HCT116 (cell line): ENCODE measurements around the gene CBR1. TPM values are rescaled to one million over a fixed set of nuclear protein-coding genes. Genes with fewer than 3 reads are reported as not detected.

Source experiments
- ATAC-seq: fragments of 200-7000 bp; cut with Tn5 transposase; 2 replicates; pipeline ENCODE4 v1.9.1; 2020; ENCODE audit warnings: mild to moderate bottlenecking, moderate library complexity
- BruUV-seq: library from RNA; stranded (reverse); fragments of 400-500 nt; replicated peaks from 2 replicates; lab custom pipeline; 2021; lab: Mats Ljungman, UMichigan
- CTCF ChIA-PET: fragments of 300-600 bp; sonication (Branson Sonifier 250); formaldehyde crosslinking; loops from one replicate; lab custom pipeline; 2021; ENCODE audit warnings: antibody characterized with exemption; lab: Charles Lee
- POLR2A ChIA-PET: fragments of 300-600, 350-600 bp; sonication (Branson Sonifier 250); formaldehyde crosslinking; loops from one replicate; lab custom pipeline; 2021; ENCODE audit warnings: antibody characterized with exemption; lab: Charles Lee
- RAD21 ChIA-PET, 2 experiments: fragments of 300-600 bp; sonication (Branson Sonifier 250); formaldehyde crosslinking; loops; one replicate each; lab custom pipeline; 2023; ENCODE audit warnings: low total read pairs in 2 of 2; ENCODE audit not compliant: uncharacterized antibody in 2 of 2, unreplicated experiment in 2 of 2, low non-redundant PET in 1 of 2; lab: Charles Lee
- DNase-seq: peaks from one replicate; pipeline ENCODE4 v3.0.0-alpha.2; 2010; ENCODE audit warnings: low read depth, low spot score
- H2AFZ ChIP-seq: fragments of 200-600 bp; shearing (Covaris generic), sonication (generic); 2 replicates; pipeline ENCODE4 v1.6.1; 2017; ENCODE audit warnings: low read depth, mixed run types, mixed read lengths, antibody characterized with exemption, low read length; ENCODE audit not compliant: poor library complexity, severe bottlenecking
- H3K27ac ChIP-seq: 2 replicates; pipeline ENCODE4 v1.5.1; 2012; ENCODE audit warnings: low read depth, low read length
- H3K27me3 ChIP-seq: fragments of 200-600 bp; sonication (generic); 2 replicates; pipeline ENCODE4 v1.6.1; 2016; ENCODE audit warnings: mixed run types, low read length, mixed read lengths; ENCODE audit not compliant: insufficient read depth
- H3K36me3 ChIP-seq, 2 experiments: fragments of 200-500 bp in 1 of 2; fragments of 200-600 bp in 1 of 2; sonication (Bioruptor generic) in 1 of 2; sonication (generic) in 1 of 2; 2 replicates each; pipeline versions ENCODE4 v1.5.1 to v1.6.1; 2014 to 2016; ENCODE audit warnings: low read length in 2 of 2, inconsistent platforms in 1 of 2, mixed read lengths in 1 of 2, mixed run types in 1 of 2; ENCODE audit not compliant: insufficient read depth in 2 of 2, control insufficient read depth in 1 of 2
- H3K4me1 ChIP-seq, 2 experiments: fragments of 200-600 bp in 1 of 2; sonication (generic) in 1 of 2; 2 replicates each; pipeline versions ENCODE4 v1.5.1 to v1.6.1; 2012 to 2017; ENCODE audit warnings: low read length in 2 of 2, inconsistent platforms in 1 of 2, mild to moderate bottlenecking in 1 of 2, mixed read lengths in 1 of 2, mixed run types in 1 of 2, moderate library complexity in 1 of 2; ENCODE audit not compliant: insufficient read depth in 2 of 2, control insufficient read depth in 1 of 2
- H3K4me2 ChIP-seq: fragments of 200-600 bp; sonication (generic); 2 replicates; pipeline ENCODE4 v1.6.1; 2017; ENCODE audit warnings: mixed run types, low read length, mixed read lengths
- H3K4me3 ChIP-seq, 2 experiments: fragments of 200-600 bp in 1 of 2; sonication (generic) in 1 of 2; replicated peaks in 1 of 2; 2 replicates each; pipeline ENCODE4 v1.5.1; 2011 to 2016; ENCODE audit warnings: low read length in 2 of 2, control low read depth in 1 of 2, low read depth in 1 of 2, mild to moderate bottlenecking in 1 of 2, mixed read lengths in 1 of 2, mixed run types in 1 of 2
- H3K79me2 ChIP-seq: fragments of 200-600 bp; sonication (generic); 2 replicates; pipeline ENCODE4 v1.6.1; 2017; ENCODE audit warnings: mild to moderate bottlenecking, mixed run types, low read length, moderate library complexity, mixed read lengths; ENCODE audit not compliant: insufficient read depth
- H3K9ac ChIP-seq: fragments of 200-600 bp; sonication (generic); 2 replicates; pipeline ENCODE4 v1.6.1; 2016; ENCODE audit warnings: low read length, mixed read lengths
- H3K9me2 ChIP-seq: fragments of 200-600 bp; sonication (generic), shearing (Covaris generic); 2 replicates; pipeline ENCODE4 v1.6.1; 2017; ENCODE audit warnings: mixed run types, mild to moderate bottlenecking, moderate library complexity; ENCODE audit not compliant: insufficient read depth
- H3K9me3 ChIP-seq, 2 experiments: fragments of 200-500 bp in 1 of 2; fragments of 200-600 bp in 1 of 2; sonication (Bioruptor generic) in 1 of 2; sonication (generic) in 1 of 2; 2 replicates each; pipeline ENCODE4 v1.6.1; 2014 to 2017; ENCODE audit warnings: low read length in 2 of 2, mixed read lengths in 2 of 2, inconsistent platforms in 1 of 2, low read depth in 1 of 2, mild to moderate bottlenecking in 1 of 2, mixed run types in 1 of 2, moderate library complexity in 1 of 2; ENCODE audit not compliant: control insufficient read depth in 1 of 2, insufficient read depth in 1 of 2
- H4K20me1 ChIP-seq: fragments of 200-600 bp; sonication (generic), shearing (Covaris generic); 2 replicates; pipeline ENCODE4 v1.6.1; 2017; ENCODE audit warnings: mixed run types, mild to moderate bottlenecking, moderate library complexity; ENCODE audit not compliant: insufficient read depth
- EGR1 ChIP-seq: IDR thresholded peaks from 2 replicates; pipeline ENCODE4 v1.6.1; 2012; ENCODE audit warnings: low read depth
- ELF1 ChIP-seq: IDR thresholded peaks from 2 replicates; pipeline ENCODE4 v1.6.1; 2012; ENCODE audit warnings: low read depth, borderline replicate concordance
- EZH2 ChIP-seq: fragments of 200-600 bp; sonication (generic); IDR thresholded peaks from 2 replicates; pipeline ENCODE4 v1.6.1; 2017; ENCODE audit warnings: antibody characterized with exemption, mixed run types
- EZH2phosphoT487 ChIP-seq: fragments of 200-600 bp; IDR thresholded peaks from 2 replicates; pipeline ENCODE4 v1.6.1; 2018; ENCODE audit warnings: antibody characterized with exemption, borderline replicate concordance
- FOSL1 ChIP-seq: IDR thresholded peaks from 2 replicates; pipeline ENCODE4 v1.6.1; 2012; ENCODE audit warnings: low read depth
- POLR2AphosphoS5 ChIP-seq: IDR thresholded peaks from 2 replicates; pipeline ENCODE4 v1.6.1; 2011; ENCODE audit warnings: mild to moderate bottlenecking, low read depth, low read length, moderate library complexity
- RAD21 ChIP-seq: IDR thresholded peaks from 2 replicates; pipeline ENCODE4 v1.6.1; 2012; ENCODE audit warnings: low read depth, mild to moderate bottlenecking
- SIN3A ChIP-seq: IDR thresholded peaks from 2 replicates; pipeline ENCODE4 v1.6.1; 2012; ENCODE audit warnings: low read depth
- YY1 ChIP-seq: IDR thresholded peaks from 2 replicates; pipeline ENCODE4 v1.6.1; 2011; ENCODE audit warnings: low read length, low read depth, moderate library complexity, mild to moderate bottlenecking; ENCODE audit not compliant: insufficient replicate concordance; ENCODE audit errors: extremely low read depth
- ZFX ChIP-seq: fragments of 450-650 bp; IDR thresholded peaks from 2 replicates; pipeline ENCODE4 v1.6.1; 2017
- intact Hi-C: fragments of 100-400 bp; cut with micrococcal nuclease; formaldehyde crosslinking; loops from 2 replicates; pipeline ENCODE4 v1.10.0; 2022
- total RNA-seq: library from RNA; stranded (reverse); gene quantifications from one replicate; pipeline ENCODE4 v1.2.1, GENCODE V29; 2021; ENCODE audit not compliant: unreplicated experiment
- TF ChIP-seq, protein P1 (sequence below), 3 experiments: fragments of 200-600 bp in 1 of 3; sonication (generic) in 1 of 3; IDR thresholded peaks in 2 of 3; conservative IDR thresholded peaks in 1 of 3; 2 replicates each; pipeline ENCODE4 v1.5.1; 2012 to 2017; ENCODE audit warnings: low read depth in 2 of 3, low read length in 2 of 3, antibody characterized with exemption in 1 of 3, borderline replicate concordance in 1 of 3, control low read depth in 1 of 3, mild to moderate bottlenecking in 1 of 3, mixed read lengths in 1 of 3, mixed run types in 1 of 3, moderate library complexity in 1 of 3; ENCODE audit not compliant: insufficient read depth in 1 of 3
- TF ChIP-seq, protein P2 (sequence below): IDR thresholded peaks from 2 replicates; pipeline ENCODE4 v1.6.1; 2012; ENCODE audit warnings: low read depth
- TF ChIP-seq, protein P3 (sequence below): IDR thresholded peaks from 2 replicates; pipeline ENCODE4 v1.6.1; 2011; ENCODE audit warnings: mild to moderate bottlenecking, low read length, moderate library complexity; ENCODE audit not compliant: insufficient replicate concordance; ENCODE audit errors: extremely low read depth

Gene CBR1
- total RNA-seq, 1 experiment from 2014 or later: 0.91 TPM

DNA sequence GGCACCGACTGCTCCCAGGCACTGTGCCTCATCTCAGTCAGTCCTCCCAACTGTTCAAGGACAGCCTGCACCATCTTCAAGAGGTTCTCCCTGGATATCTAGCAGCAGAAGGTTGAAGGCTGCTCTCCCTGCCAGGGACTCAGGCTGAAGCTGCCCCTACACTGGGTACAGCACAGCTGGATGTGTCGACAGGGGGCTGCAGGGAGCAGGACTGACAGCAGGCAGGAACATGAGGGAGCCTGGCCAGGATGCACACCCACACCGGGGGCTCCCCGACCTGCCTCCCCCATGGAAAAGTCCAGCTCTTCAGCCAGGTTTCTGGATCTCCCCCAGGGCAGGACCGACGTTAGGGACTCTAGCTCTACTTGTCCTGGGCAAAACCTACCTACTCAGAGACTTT, 30.0 kb upstream of the CBR1 start:
- Histone ChIP-seq H2AFZ (no peak overlapping the region), H3K79me2 (no peaks in the 10 kb centered on the region), H3K9me2 (no peaks in the 10 kb centered on the region), H3K9ac (no peak overlapping the region), H3K27me3 (no peaks in the 10 kb centered on the region), H3K4me1 (no peaks in the 10 kb centered on the region), H3K4me2 (no peak overlapping the region)
- intact Hi-C loops: no loop called here
- ChIA-PET POLR2A (no interaction called here), CTCF (no interaction called here), RAD21 (no interaction called here)
- no peak for DNase-seq
- no TSS peak for BruUV-seq
- no peak for ATAC-seq
- TF ChIP-seq EZH2: no peak
- TF ChIP-seq, all 23 proteins: peak for 0
- H3K27ac ChIP-seq: no peak overlapping the region
- H4K20me1 ChIP-seq: no peaks in the 10 kb centered on the region
- H3K4me3 ChIP-seq: no peak overlapping the region
- H3K9me3 ChIP-seq: no peaks in the 10 kb centered on the region
- H3K36me3 ChIP-seq: peaks cover 30 to 33% of the 10 kb centered on the region in 2 experiments; a peak in 3 of 4 replicates

DNA sequence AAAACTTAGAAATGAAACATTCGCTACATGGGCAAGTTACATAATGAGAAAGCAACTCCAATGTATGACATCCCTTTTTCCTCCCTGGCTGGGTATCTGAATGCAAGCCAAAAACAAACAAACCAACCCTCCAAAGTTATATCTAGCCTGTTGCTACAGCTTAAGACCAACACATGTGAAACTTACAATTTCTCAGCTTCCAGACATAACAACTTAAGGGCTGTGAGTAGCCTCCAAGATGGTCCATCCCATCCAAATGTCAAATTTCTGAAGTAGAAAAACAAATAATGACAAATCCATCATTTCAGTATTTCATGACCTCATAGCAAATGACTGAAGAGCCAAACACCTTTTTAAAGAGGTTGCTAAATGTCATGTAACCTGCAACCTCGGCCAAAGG, 29.4 kb upstream of the CBR1 start:
- H3K9me3 ChIP-seq: no peaks in the 10 kb centered on the region
- intact Hi-C loops: no loop called here
- peaks cover 33 to 38% of the 10 kb centered on the region in 2 experiments; a peak in 3 of 4 replicates for H3K36me3 ChIP-seq
- no peaks in the 10 kb centered on the region for H3K27me3 ChIP-seq
- H3K79me2 ChIP-seq: no peaks in the 10 kb centered on the region
- ChIA-PET POLR2A (no interaction called here), CTCF (no interaction called here), RAD21 (no interaction called here)
- H4K20me1 ChIP-seq: no peaks in the 10 kb centered on the region
- no peak overlapping the region for H3K27ac ChIP-seq
- H2AFZ ChIP-seq: no peak overlapping the region
- BruUV-seq: no TSS peak
- no peaks in the 10 kb centered on the region for H3K4me1 ChIP-seq
- DNase-seq: no peak
- no peak overlapping the region for H3K4me3 ChIP-seq
- ATAC-seq: no peak
- no peaks in the 10 kb centered on the region for H3K9me2 ChIP-seq
- no peak overlapping the region for H3K9ac ChIP-seq
- no peak overlapping the region for H3K4me2 ChIP-seq
- TF ChIP-seq EGR1 (no peak), POLR2AphosphoS5 (no peak), EZH2phosphoT487 (no peak), SIN3A (no peak), ZFX (no peak), RAD21 (no peak), ELF1 (no peak), EZH2 (no peak), FOSL1 (no peak), YY1 (no peak)
- TF ChIP-seq, protein P1, sequence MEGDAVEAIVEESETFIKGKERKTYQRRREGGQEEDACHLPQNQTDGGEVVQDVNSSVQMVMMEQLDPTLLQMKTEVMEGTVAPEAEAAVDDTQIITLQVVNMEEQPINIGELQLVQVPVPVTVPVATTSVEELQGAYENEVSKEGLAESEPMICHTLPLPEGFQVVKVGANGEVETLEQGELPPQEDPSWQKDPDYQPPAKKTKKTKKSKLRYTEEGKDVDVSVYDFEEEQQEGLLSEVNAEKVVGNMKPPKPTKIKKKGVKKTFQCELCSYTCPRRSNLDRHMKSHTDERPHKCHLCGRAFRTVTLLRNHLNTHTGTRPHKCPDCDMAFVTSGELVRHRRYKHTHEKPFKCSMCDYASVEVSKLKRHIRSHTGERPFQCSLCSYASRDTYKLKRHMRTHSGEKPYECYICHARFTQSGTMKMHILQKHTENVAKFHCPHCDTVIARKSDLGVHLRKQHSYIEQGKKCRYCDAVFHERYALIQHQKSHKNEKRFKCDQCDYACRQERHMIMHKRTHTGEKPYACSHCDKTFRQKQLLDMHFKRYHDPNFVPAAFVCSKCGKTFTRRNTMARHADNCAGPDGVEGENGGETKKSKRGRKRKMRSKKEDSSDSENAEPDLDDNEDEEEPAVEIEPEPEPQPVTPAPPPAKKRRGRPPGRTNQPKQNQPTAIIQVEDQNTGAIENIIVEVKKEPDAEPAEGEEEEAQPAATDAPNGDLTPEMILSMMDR (IDR thresholded peaks at IDR 0.05 in 2 of 3, conservative IDR thresholded peaks at IDR 0.05 in 1 of 3; ENCODE audit: borderline replicate concordance in 1 of 3, insufficient read depth in 1 of 3, low read depth in 2 of 3, low read length in 2 of 3): no peak
- TF ChIP-seq, protein P2, sequence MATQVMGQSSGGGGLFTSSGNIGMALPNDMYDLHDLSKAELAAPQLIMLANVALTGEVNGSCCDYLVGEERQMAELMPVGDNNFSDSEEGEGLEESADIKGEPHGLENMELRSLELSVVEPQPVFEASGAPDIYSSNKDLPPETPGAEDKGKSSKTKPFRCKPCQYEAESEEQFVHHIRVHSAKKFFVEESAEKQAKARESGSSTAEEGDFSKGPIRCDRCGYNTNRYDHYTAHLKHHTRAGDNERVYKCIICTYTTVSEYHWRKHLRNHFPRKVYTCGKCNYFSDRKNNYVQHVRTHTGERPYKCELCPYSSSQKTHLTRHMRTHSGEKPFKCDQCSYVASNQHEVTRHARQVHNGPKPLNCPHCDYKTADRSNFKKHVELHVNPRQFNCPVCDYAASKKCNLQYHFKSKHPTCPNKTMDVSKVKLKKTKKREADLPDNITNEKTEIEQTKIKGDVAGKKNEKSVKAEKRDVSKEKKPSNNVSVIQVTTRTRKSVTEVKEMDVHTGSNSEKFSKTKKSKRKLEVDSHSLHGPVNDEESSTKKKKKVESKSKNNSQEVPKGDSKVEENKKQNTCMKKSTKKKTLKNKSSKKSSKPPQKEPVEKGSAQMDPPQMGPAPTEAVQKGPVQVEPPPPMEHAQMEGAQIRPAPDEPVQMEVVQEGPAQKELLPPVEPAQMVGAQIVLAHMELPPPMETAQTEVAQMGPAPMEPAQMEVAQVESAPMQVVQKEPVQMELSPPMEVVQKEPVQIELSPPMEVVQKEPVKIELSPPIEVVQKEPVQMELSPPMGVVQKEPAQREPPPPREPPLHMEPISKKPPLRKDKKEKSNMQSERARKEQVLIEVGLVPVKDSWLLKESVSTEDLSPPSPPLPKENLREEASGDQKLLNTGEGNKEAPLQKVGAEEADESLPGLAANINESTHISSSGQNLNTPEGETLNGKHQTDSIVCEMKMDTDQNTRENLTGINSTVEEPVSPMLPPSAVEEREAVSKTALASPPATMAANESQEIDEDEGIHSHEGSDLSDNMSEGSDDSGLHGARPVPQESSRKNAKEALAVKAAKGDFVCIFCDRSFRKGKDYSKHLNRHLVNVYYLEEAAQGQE: no peak
- TF ChIP-seq, protein P3, sequence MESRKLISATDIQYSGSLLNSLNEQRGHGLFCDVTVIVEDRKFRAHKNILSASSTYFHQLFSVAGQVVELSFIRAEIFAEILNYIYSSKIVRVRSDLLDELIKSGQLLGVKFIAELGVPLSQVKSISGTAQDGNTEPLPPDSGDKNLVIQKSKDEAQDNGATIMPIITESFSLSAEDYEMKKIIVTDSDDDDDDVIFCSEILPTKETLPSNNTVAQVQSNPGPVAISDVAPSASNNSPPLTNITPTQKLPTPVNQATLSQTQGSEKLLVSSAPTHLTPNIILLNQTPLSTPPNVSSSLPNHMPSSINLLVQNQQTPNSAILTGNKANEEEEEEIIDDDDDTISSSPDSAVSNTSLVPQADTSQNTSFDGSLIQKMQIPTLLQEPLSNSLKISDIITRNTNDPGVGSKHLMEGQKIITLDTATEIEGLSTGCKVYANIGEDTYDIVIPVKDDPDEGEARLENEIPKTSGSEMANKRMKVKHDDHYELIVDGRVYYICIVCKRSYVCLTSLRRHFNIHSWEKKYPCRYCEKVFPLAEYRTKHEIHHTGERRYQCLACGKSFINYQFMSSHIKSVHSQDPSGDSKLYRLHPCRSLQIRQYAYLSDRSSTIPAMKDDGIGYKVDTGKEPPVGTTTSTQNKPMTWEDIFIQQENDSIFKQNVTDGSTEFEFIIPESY: no peak
